Activated CD4-positive, alpha-beta T cell treated with anti-CD3 and anti-CD28 coated beads for 48 hours (primary cell): ENCODE data around the gene SNIP1.
"Not testable (repeated sequence)": the region's sequence is repeated elsewhere in the genome, so short reads cannot be mapped to it uniquely, and the experiment has no call there.

Source experiments
- DNase-seq: peaks from one replicate; pipeline ENCODE4 v3.0.0-alpha.2; 2020

SNIP1 gene

DNA sequence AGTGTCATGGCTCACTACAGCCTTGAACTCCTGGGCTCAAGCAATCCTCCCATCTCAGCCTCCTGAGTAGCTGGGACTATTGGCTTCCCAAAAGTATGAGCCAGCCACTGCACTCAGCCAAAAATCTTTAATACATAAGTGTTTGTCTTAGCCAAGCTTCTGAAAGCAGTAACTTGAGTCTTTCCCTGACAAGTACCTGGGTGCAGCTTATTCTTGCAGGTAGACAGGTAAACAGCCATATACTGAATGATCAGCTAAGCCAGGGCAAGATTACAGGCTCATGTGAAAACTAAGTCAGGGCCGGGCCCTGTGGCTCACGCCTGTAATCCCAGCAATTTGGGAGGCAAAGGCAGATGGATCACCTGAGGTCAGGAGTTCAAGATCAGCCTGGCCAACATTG is 47.4 kb downstream of the SNIP1 start:
- no peak for DNase-seq

DNA sequence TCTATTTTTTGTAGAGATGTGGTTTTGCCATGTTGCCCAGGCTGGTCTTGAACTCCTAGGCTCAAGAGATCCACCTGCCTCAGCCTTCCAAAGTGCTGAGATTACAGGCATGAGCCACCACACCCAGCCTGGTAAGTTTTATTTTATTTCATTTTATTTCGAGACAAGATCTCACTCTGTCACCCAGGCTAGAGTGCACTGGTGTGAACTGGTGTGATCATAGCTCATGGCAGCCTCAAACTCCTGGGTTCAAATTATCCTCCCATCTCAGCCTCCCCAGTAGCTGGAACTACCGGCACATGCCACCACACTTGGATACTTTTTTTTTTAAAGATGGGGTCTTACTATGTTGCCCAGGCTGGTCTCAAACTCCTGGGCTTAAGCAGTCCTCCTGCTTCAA is 51.3 kb downstream of the SNIP1 start:
- not testable (repeated sequence) for DNase-seq

DNA sequence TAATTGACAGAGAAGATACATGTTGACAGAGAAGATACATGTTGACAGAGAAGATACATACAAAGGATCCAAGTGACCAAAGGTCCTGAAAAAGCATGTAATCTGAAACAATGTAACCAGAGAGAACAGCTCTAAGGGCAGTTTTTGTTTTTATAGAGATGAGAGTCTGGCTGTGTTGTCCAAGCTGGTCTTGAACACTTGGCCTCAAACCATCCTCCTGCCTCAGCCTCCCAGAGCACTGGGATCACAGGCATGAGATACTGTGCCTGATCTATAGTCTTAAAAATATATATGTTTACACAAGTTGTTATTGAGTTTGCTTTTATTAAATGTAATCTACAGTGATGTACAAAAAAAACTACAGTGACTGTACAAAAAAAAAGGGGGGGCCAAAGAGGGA is 52.0 kb downstream of the SNIP1 start:
- no peak for DNase-seq

DNA sequence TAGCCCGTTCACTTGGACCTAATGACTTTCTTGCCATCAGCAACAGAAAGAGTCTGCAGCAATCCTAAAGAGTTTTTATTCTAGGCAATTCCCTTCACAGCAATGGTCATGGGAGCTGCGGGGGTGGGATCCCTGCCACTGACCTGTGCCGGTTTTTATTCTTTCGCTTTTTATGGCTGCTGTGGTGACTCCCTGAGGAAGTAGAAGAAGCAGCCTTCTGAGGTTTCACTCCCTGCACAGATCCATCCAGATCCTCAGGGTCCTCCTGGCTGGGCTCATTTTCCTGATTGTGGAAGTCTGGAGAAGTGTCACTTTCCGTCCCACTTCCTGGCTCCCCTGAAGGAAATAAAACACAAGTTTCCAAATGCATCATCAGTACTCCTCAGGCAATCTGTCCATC is 52.4 kb downstream of the SNIP1 start:
- DNase-seq, result no peak

DNA sequence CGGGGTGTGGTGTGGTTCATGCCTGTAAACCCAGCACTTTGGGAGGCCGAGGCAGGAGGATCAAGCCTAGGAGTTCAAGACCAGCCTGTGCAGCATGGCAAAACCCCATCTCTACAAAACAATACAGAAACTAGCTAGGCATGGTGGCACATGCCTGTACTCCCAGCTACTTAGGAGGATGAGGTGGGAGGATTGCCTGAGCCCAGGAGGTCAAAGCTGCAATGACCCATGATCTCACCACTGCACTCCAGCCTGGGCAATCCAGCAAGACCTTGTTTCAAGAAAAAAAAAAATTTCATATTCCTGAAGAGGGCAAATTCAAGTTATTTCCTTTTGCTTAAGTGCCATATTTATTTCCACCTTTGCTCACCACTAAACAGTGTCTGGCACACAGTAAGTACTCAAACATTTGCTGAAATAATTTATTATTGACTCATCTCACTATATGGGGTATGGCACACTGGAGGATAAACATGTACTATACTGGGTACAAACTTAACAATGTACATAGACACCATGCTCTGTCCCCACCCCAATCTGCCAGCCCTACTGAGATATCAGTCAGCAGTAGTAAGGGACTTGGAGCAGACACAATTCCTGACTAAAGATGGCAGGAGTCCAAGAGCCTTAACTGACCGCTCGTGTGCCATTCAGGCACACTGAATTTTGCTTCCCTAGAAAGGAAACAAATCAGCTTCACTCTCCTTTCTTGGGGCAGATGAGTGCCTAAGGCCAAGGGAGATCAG is 55.0 kb downstream of the SNIP1 start:
- no peak for DNase-seq

DNA sequence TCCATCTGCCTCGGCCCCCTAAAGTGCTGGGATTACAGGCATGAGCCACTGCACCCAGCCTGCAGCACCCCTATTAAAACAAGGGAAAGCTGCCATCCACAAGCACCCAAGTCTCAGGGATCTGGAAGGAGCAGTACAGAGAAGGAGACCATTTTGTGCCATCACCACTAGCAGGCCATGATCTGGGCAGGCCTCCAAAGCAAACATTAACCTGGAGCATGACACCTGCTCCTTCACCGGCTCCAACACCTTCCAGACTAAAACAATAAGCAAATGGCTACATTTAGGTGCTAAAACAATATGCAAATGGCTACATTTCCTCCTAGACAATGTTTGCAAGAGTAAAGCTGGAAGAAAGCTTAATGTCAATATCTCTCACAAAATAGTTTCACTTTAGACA is 56.3 kb downstream of the SNIP1 start:
- no peak for DNase-seq

DNA sequence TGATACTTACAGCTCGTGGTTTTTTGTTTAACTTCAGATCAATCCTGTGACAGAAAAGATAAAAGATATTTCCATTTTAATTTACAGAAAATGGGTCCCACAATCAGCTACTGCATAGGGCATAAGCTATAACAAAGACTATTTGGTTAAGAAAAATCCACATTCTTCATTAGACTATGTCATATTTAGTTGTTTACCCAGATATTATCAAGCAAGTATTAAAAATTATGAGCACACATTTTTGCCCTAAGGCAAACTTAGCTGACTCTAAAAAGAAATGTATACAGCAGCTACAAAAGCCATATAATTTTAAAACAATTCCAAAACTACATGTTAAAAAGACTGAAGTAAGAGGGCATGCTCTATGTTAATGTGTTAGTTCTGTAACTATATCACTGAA is 58.2 kb downstream of the SNIP1 start:
- no peak for DNase-seq

DNA sequence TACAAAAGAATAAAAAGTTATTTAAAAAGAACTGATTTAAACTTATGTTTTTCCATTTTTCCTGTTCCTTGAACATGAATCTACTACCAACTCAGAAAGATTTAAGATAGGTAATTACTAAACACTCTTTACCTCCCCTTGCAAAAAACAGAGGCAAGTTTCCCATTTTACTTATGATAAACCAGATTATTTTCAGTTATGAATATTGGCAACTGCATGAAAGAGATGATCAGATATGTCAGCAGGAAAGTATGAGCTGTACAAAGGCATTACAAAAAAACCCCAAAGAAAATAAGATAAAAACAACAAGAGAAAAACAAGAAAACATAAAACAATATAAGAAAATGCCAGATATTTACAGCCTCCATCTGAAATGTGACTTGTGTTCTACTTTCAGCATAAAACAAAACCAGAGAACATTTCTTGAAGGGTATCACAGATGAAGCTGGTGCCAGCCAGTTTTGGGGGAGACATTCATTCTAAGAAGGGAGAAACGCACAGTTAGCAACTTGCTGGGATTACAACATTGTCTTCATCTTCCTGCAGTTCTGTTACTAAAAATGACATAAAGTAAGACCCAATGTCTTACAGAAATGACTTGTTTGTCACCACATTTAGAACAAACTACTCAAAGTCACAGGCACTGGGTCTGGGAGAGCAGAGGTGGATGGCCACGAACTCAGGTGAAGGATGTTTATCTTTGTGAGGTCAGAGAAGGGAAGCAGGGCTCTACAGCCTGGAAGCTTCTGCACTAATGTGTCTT is 60.6 kb downstream of the SNIP1 start:
- no peak for DNase-seq

DNA sequence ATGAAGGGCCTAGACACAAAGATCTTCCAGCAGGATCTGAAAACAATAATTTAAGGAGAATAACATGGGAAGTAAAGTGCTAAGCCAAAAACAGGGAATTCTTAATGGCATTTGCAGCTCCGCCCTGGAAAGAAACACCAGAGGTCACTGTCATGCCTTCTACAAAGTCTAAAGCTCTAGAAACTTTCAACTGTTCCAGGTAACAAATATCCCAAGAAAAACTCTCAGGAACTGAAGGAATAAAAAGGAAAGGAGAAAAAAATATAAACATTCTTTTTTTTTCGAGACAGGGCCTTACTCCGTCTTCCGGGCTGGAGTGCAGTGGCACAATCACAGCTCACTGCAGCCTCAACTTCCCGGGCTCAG is 66.5 kb downstream of the SNIP1 start:
- DNase-seq, result no peak

DNA sequence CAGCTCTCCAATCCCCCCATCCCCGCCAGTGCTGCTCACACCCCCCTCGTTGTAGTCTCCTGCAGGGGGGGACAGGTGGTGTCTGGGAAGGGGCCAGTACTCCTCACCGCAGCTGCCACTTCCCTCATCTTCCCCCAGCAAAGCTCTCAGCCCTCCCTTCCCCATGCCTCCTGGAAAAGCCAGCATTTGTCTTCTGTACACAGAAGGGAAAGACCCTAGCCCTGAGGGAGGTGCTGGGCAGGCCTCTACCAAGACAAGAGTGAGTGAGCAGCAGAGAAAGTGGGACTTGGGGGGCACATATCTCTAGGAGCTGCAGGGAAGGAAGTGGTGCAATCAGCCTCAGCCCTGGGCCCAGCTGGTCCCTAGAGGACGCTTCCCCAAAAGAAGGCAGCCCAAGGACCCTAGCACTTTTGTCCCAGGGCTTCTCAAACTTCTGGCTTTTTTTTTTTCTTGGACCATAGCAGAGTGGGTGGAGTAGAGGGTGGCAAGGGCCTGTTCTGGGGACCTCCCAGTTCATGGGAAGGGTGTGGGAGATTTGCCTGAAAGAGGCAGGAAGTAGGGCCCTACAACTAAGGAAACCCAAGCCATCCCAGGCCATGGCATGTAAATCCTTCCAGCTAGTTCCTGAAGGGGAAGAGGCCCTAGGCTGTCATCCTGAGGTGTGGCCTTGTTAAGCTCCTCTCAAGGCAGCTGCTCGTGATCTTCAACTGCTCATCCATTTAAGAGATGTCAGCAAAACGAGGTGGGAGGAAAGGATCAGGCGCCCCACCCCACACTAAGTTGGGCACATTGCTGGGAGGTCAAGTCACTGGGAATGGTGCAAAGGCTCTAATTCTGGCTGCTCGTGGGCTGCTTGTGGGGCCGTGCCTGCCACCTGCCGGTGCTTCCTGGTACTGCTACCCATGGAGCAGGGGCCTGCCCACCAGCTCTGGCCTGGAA is 67.1 kb downstream of the SNIP1 start:
- peak; percentile 86 for DNase-seq

DNA sequence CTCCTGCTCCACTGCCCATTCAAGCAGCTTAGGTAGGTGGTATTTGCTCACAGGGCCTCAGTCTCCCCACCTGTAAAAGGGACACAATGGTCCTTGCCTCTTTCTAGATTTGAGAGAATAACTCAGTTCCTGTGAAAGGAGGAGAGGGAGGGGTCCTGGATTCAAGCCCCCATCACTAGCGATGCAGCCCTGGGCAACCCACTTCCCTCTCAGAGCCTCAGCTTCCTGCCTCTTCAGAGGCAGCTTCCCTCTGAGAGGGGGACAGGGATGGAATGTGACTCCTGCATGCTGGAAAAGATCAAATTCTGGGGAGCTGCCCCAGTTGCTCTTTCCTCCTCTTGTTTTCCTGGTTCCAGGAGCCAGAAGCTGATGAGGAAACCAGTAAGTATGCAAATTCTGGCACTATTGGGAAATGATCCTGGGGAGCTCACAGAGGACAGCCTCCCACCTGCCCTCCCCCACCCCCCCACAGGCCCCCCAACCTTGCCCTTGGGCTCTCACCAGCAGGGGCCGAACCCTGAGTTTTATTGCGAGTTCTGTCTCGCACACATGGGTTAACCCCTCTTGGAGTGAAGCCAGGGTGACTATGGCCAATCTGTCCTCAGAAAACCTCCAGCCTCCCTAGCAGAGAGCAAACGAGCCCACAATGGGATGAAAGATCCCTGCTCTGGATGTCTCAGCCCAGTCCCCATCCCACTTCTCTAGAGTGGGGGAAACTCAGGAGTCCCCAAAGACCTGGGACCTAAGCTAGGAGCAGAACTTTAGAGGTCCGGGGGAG is 68.0 kb downstream of the SNIP1 start:
- no peak for DNase-seq
